Thyroid gland (tissue), 4 donors: ENCODE measurements around the gene LACTB. TPM values are rescaled to one million over a fixed set of nuclear protein-coding genes. Genes with fewer than 3 reads are reported as not detected.

Experiments
- DNase-seq, 2 donors: peaks; one replicate each; pipeline ENCODE4 v3.0.0-alpha.2; 2019
- H3K27ac ChIP-seq, 3 donors: fragments of 200-600 bp; sonication (generic); 1 replicate in 2 of 3; 2 replicates in 1 of 3; pipeline ENCODE4 v1.5.1; 2016 to 2019; ENCODE audit warnings: mild to moderate bottlenecking in 1 of 3, moderate library complexity in 1 of 3
- H3K27me3 ChIP-seq: fragments of 200-600 bp; sonication (generic); one replicate; pipeline ENCODE4 v1.5.1; 2019
- H3K36me3 ChIP-seq, 2 donors: fragments of 200-600 bp; sonication (generic); one replicate each; pipeline ENCODE4 v1.5.1; 2016 to 2019
- H3K4me1 ChIP-seq, 2 donors: fragments of 200-600 bp; sonication (generic); one replicate each; pipeline ENCODE4 v1.5.1; 2017 to 2019
- H3K4me3 ChIP-seq, 3 donors: fragments of 200-600 bp; sonication (generic); replicated peaks in 1 of 3; 1 replicate in 2 of 3; 2 replicates in 1 of 3; pipeline ENCODE4 v1.5.1; 2016; ENCODE audit warnings: mild to moderate bottlenecking in 1 of 3
- H3K9me3 ChIP-seq: fragments of 200-600 bp; sonication (generic); one replicate; pipeline ENCODE4 v1.5.1; 2017
- CTCF ChIP-seq, 6 experiments: fragments of 200-600 bp in 3 of 6; fragments of 450-650 bp in 3 of 6; sonication (generic) in 3 of 6; IDR thresholded peaks; one replicate each; pipeline ENCODE4 v1.5.1; 2016 to 2019; ENCODE audit warnings: antibody characterized with exemption in 6 of 6, mild to moderate bottlenecking in 2 of 6, inconsistent platforms in 1 of 6, moderate library complexity in 1 of 6
- POLR2A ChIP-seq, 2 donors: fragments of 450-650 bp; IDR thresholded peaks; one replicate each; pipeline ENCODE4 v1.6.1; 2017; ENCODE audit warnings: antibody characterized with exemption in 2 of 2, mild to moderate bottlenecking in 2 of 2, moderate library complexity in 1 of 2
- WGBS, 2 donors: methylation state at CpG; one replicate each; pipeline ENCODE4 v1.1.5; 2017; 5-methylcytosine and 5-hydroxymethylcytosine counted together
- intact Hi-C: fragments of 100-400 bp; cut with DNase I; formaldehyde crosslinking; loops from one replicate; pipeline ENCODE4 v1.15.1; 2023
- total RNA-seq, 4 donors: library from RNA; depleted of rRNA; stranded (reverse); fragments of >200 nt; gene quantifications; one replicate each; pipeline ENCODE4 v1.2.3, GENCODE V29; 2016

LACTB gene
- total RNA-seq, 4 donors from 2014 or later, result 8.9 to 25.9 (median 12.1) TPM

- no peak overlapping the region for H3K27ac ChIP-seq
- WGBS, 2 donors, result 74 to 78% methylated on average over 17 of the region's 17 CpGs
- no peak for DNase-seq
These were observed 46.4 kb upstream of the LACTB start for GRCh38 chr15:63075015-63075983.

GRCh38 chr15:63075984-63076713 is 45.5 kb upstream of the LACTB start:
- TF ChIP-seq POLR2A (IDR thresholded peaks at IDR 0.05) (no peak), CTCF (IDR thresholded peaks at IDR 0.05) (no peak)
- no peak overlapping the region for H3K4me3 ChIP-seq

More at GRCh38 chr15:63075015-63075983, 46.4 kb upstream of the LACTB start:
- H3K27me3 ChIP-seq, result no peaks in the 10 kb centered on the region
- peaks cover 0 to 3% of the 10 kb centered on the region in 2 donors for H3K36me3 ChIP-seq
- no peak overlapping the region for H3K4me3 ChIP-seq
- TF ChIP-seq CTCF (IDR thresholded peaks at IDR 0.05) (no peak), POLR2A (IDR thresholded peaks at IDR 0.05) (no peak)
- intact Hi-C loops, result no loop called here
- H3K4me1 ChIP-seq, result peaks cover 0 to 11% of the 10 kb centered on the region in 2 donors
- no peaks in the 10 kb centered on the region for H3K9me3 ChIP-seq

GRCh38 chr15:63076714-63077046 is 45.0 kb upstream of the LACTB start:
- Histone ChIP-seq H3K4me1 (peaks cover 0 to 11% of the 10 kb centered on the region in 2 donors), H3K27ac (no peak overlapping the region), H3K27me3 (no peaks in the 10 kb centered on the region), H3K4me3 (no peak overlapping the region), H3K9me3 (no peaks in the 10 kb centered on the region), H3K36me3 (no peaks in the 10 kb centered on the region)
- no peak for TF ChIP-seq CTCF (IDR thresholded peaks at IDR 0.05)
- no peak for TF ChIP-seq POLR2A (IDR thresholded peaks at IDR 0.05)
- 85% methylated on average over 4 of the region's 4 CpGs for WGBS, 2 donors
- intact Hi-C loops, result no loop called here
- no peak for DNase-seq

More at GRCh38 chr15:63075984-63076713, 45.5 kb upstream of the LACTB start:
- Histone ChIP-seq H3K27ac (no peak overlapping the region), H3K27me3 (no peaks in the 10 kb centered on the region), H3K9me3 (no peaks in the 10 kb centered on the region), H3K36me3 (peaks cover 0 to 3% of the 10 kb centered on the region in 2 donors), H3K4me1 (peaks cover 0 to 11% of the 10 kb centered on the region in 2 donors)
- 70 to 75% methylated on average over 12 of the region's 12 CpGs for WGBS, 2 donors
- intact Hi-C loops, result no loop called here
- no peak for DNase-seq

GRCh38 chr15:63077952-63078351 is 43.7 kb upstream of the LACTB start:
- intact Hi-C loops, result no loop called here
- H3K27me3 ChIP-seq, result no peaks in the 10 kb centered on the region
- H3K27ac ChIP-seq, result no peak overlapping the region
- no peak overlapping the region for H3K4me3 ChIP-seq
- peaks cover 0 to 11% of the 10 kb centered on the region in 2 donors for H3K4me1 ChIP-seq
- no peak for DNase-seq
- no peaks in the 10 kb centered on the region for H3K36me3 ChIP-seq
- WGBS, 2 donors, result 76 to 82% methylated on average over 6 of the region's 6 CpGs
- TF ChIP-seq POLR2A (IDR thresholded peaks at IDR 0.05) (no peak), CTCF (IDR thresholded peaks at IDR 0.05) (no peak)
- no peaks in the 10 kb centered on the region for H3K9me3 ChIP-seq
